HG03565 (cell line): ENCODE results near the gene IGDCC3.
"Not testable (repeated sequence)": the region's sequence is repeated elsewhere in the genome, so short reads cannot be mapped to it uniquely, and the experiment has no call there.

ENCODE experiments used
- ATAC-seq: cut with Tn5 transposase; IDR thresholded peaks from one replicate; pipeline ENCODE4 v1.9.1; 2021; ENCODE audit warnings: mild to moderate bottlenecking, moderate library complexity; ENCODE audit not compliant: unreplicated experiment

Gene IGDCC3

DNA sequence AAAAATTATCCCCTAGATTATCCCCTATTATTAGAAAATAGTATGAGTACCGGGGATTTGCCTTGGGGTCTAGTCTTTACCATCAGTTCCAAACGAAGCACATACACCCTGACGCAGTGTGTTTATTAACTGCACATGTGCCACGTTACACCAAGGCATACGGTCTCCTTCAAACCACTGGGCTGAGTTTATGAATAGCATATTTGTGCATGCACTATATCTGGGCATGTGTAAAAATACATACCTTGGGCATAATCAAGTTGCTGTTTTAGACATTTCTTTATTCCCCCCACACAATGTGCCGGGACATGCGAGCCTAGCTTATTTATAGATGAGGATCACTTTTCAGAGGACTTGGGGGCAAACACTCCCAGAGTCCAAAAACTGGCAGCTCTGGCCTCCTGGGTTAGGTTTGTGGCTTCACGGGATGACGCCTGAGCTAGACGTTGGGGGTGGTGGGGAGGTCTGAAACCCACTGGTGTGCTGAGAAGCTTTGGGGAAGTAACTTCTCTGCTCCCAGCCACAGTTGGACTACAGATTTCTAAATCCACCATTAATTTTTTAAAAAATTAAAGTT, 28.7 kb upstream of the IGDCC3 start:
- no peak for ATAC-seq

GRCh38 chr15:65405791-65406423, 28.1 kb upstream of the IGDCC3 start:
- ATAC-seq: no peak

DNA sequence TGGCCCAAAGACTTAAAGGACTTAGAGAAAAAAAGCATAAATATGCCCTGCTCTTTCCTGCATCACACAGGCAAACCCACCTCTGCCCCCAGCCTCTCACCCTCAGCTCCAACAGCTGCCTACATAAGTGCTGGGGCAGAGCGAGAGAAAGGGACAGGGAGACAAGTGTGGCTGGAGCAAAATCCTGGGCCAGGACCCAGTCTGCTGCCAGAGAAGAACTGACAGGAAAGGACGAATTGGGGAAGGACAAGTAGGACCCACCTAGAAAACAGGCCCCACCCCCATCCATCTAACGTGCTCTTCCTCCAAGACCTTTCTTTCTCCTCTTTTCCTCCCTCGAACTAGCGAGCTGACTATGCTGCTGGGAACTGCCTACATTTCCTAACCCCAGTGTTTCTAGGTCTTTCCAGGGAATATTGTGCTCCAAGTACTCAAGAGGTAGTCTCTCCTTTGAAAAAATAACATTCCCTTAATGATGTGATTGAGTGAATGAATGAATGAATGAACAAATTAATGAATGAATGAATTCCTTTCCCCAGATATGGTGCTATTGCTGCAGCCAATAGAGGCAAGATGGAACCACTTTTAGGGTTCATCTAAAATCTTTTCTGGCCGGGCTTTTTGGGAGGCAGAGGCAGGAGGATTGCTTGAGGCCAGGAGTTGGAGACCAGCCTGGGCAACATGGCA, 26.5 kb upstream of the IGDCC3 start:
- ATAC-seq: no peak

DNA sequence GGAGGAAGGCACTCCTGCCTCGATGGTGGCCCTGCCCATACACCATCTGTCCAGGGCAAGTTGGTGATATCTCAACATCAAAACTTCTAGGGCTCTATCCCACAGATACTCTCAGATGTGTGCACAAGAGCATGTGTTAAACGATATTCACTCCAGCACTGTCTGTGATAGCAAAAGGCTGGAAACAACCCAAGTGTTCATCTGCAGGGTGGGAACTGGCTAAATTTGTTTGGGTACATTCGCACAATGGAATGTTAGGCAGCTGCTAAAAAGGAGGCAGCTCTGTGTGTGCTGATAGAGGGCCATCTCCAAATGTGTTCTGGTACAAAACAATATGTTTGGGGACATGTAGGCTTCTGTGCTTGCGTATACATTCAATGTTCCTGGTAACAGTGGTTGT, 25.2 kb upstream of the IGDCC3 start:
- no peak for ATAC-seq

GRCh38 chr15:65401611-65402240, 23.9 kb upstream of the IGDCC3 start:
- no peak for ATAC-seq

DNA sequence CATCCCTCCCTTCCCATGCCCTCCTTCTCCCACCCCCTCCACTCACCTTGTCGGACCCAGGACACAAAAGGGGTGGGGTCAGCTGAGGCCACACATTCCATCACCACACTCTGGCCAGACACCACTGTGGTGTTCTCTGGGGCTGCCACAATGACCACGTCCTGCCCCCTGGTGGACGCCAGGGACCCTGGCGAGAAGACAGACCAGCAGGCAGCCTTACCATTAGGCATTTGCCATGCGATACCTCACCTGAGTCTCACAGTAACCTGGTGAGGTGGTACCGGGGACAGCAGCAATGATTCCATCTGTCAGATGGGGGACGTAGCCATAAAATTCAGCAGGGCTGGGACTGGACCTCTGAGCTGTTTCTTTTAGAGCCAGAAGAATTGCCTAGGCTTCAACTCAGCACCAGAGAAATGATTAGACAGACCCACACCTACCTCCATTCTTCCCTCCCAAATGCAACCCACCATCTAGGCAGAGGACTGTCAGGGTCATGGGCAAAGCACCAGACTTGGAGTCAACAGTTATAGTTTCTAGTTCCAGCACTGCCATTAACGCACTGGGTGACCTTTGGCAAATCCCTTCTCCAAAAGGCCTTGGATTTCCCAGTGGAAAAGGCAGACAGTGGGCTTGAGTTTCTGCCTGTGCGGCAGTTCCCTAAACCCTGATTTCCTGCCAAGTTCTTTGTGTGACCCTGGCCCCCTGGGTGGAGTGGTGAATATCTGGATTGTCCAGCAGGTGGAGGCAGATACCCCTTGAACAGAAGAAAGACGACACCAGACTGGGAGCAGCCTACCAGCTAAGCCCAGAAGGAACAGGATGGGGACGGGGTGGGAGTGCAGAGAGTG, 23.2 kb upstream of the IGDCC3 start:
- ATAC-seq: no peak

DNA sequence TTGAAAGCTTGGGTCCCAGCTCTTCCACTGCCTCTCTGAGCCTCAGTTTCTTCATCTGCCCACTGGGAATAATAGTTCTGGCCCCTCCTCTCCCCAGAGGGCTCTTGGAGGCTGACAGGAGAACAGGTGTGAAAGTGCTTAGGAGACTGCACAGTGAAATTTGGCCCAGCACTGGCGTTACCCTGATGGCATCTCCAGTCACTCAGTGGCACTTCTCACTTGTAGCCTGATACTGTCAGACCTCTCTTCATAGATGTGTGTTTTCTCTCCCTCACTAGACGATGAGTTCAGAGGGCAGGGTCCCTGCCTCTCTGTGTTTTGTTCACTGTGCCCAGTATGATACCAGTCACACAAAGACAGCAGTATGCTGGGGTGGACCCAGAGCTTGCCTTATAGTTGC, 22.2 kb upstream of the IGDCC3 start:
- ATAC-seq: no peak

DNA sequence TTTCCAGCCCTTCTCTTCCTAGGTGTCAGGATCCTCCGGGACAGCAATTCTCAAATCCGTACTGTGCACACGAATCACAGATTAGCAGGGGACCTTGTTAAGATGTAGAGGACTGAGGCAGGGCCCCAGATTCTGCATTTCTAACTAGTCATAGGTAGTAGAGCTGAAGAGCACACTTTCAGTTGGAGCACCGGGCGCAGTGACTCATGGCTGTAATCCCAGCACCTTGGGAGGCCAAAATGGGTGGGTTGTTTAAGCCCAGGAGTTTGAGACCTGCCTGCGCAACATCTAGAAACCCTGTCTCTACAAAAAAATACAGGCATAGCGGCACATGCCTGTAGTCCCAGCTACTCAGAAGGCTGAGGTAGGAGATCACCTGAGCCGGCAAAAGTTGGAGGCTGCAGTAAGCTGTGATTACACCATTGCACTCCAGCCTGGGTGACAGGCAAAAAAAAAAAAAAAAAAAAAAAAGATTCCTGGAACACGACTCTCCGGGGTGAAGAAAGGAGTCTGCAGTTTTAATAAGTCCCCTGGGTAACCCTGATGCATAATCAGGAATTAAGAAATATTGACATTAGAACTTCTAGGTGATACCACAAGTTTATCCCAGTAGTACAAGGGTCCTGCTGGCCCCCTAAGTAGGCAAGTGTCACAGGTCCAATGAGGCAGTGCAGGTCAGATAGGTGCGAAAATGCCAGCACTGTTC, 21.4 kb upstream of the IGDCC3 start:
- ATAC-seq: no peak

GRCh38 chr15:65398486-65398885, 20.7 kb upstream of the IGDCC3 start:
- ATAC-seq: not testable (repeated sequence)

GRCh38 chr15:65396965-65397317, 19.1 kb upstream of the IGDCC3 start:
- no peak for ATAC-seq

DNA sequence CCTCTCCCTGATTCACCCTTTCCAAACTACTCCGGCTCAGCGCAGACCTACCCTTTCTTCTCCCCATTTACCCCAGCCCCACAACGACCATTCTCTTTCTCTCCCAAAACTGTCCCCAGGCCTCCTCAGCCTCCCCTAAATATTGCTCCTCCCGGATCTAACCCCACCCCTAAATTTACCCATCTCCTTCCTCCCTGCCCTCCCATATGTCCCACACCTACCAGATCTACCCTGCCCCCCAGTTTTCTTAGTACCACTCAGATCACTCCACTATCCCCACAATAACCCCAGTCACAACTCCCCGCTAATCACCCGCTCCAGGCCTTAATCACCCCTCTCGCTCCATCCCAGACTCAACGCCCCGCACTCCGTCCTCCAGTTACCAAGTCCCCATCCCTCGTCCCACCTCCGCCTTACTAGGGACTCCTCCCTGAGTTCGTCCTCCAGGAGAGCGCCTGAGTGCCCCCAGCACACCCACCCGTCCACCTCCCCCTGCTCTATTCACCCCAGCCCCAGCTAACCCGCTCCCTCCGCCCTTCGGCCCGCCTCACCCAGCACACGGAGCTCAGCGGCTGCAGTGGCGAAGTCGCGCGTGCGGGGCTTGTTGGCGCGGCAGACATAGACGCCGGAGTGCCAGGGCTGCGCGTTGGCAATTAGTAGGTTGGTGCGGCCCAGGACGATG, 18.6 kb upstream of the IGDCC3 start:
- ATAC-seq: no peak

GRCh38 chr15:65395567-65396202, 17.9 kb upstream of the IGDCC3 start:
- ATAC-seq: no peak

DNA sequence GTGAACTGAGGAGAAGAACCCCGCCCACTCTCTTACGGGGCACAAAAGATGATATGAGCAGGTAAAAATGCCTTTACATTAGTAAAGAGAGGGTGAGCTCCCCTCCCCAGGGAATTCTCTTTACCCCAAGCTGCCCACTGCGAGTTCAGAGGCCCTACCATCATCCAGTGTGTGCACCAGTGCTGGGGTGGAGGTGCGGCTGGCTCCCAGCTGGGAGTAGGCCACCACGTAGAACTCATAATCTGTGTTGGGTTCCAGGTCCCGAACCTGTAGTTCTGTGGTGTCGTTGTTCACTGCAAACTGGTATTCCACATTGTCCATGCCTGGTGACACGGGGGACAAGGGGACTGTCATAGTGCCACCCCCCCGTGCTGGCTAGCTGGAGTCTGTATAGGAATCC, 17.1 kb upstream of the IGDCC3 start:
- ATAC-seq: no peak

DNA sequence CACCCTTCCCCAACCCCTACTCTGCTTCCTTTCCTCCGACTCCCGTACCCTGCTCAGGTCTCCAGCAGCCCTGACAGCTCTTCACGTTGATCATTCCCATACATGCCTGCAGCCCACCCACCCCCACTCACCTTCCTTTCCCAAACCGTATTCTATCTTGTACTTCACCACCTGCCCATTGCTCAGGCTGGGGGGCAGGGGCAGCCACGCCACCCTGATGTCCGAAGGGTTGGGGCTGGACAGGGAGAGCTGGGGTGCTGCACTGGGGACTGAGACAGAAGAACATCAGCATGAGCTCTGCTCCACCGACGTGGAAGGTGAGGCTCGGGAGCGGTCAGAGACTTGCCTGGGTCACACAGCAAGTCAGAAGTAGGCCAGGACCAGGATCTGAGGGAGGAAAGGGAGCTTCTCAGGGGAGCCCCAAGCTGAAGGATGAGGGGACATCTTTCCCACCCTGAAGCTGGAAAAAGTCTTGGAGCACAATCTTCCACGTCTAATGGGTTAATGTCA, 16.5 kb upstream of the IGDCC3 start:
- no peak for ATAC-seq

DNA sequence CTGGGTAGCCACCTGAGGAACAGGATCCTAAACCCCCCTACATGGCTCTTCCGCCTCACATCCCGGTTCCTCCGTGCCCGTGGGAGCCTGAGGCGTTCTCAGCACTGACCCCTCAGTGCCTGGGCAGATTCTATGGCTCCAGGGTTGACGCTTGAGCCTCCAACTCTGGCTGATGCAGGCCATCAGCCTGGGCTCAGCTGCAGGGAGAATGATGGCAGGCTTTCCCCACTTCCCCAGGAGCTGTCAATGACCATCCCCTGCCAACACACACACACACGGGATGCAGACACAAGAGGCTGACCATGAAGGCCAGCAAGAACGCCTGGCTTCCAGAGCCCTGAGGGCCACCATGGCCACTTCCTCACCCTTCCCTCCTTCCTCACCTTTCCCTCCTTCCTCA, 15.8 kb upstream of the IGDCC3 start:
- no peak for ATAC-seq

- ATAC-seq: no peak
Observed at GRCh38 chr15:65393091-65393490, 15.3 kb upstream of the IGDCC3 start.

- no peak for ATAC-seq
Observed at GRCh38 chr15:65392368-65392767, 14.6 kb upstream of the IGDCC3 start.

DNA sequence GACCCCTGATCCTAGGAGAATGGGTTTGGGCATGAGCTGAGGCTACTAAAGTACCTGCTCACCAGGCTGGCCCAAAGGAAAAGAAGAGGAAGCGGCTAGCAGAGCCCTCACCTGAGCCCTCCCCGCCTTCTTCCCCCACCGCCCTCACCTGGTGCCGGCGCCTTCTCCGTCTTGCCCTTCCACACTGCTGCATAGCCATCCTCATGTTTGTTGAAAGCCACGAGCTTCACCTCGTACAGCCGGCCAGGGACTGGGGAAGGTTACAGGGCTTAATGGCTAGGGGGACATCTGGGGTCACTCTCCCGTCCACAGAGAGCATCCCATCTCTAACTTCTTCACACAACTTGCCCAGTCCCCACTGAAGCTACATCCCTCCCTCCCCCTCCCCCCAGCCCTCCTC, 13.9 kb upstream of the IGDCC3 start:
- no peak for ATAC-seq

- no peak for ATAC-seq
Observed at GRCh38 chr15:65390447-65390846, 12.6 kb upstream of the IGDCC3 start.
